ENCODE results near the gene LRP1. TPM values are rescaled to one million over a fixed set of nuclear protein-coding genes. Genes with fewer than 3 reads are reported as not detected.

LRP1 gene
- polyA plus RNA-seq (2011; rRNA removed) (58.5 and 117 TPM in 2 replicates), polyA minus RNA-seq (2011; rRNA and poly(A)+ RNA removed) (200 and 323 TPM in 2 replicates)

DNA sequence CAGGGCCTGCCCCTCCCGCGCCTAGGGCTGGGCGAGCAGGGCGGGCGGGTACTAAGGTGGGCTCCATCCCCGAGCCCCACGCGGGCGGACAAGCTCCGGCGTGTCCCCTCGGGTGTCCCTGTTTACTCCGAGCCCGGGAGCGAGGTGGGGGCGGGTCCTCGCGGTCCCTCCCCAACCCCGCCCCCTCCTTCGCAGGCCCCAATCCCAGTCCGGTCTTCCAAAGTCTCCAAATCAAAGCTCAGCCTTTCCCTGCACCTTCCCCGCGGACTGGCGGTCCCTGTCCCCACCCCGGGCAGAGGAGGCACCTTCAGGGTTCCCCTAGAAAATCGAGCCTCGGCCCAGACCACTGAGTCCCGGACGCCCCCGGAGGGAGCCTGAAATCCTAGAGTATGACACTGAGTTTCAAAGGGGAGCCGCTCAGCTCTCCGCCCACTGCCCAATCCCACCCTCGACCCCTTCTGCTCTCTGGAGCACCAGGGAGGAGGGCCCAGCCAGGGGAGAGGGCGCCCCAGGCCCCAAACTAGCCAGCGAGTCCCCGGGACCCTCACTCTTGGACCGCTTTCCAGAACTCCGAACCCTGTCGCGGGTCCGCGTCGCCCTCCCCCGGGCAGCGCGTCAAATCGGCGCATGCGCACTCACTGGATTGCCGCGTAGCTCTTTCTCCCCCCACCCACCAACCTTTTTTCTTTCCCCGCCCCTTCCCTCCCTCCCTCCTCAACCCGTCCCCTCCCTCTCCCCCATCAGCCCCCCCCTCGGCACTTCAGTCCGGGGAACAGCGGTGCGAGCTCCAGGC lies at the start of gene LRP1:
TSS of gene LRP1 (plus strand) at position 758 of the 793 bp plus-strand sequence. CDS start 482 bp downstream, outside the sequence.
- DNase-seq (ENCODE audit: low read depth): no peak
- ChIA-PET CTCF (interaction anchor here (0.6 to 18.2 kb wide), 12 partner anchors 16 to 101 kb away, joined by 3 to 357 read pairs (median 5); partner anchors contain the start of genes LRP1-AS, NEMP1 and STAT6), POLR2A (interaction anchor here (0.6 to 1.4 kb wide), 13 partner anchors 13 to 102 kb away, joined by 3 to 18 read pairs (median 4); partner anchors contain the start of genes NAB2, SHMT2 and STAT6)
- Histone ChIP-seq H3K4me3 (ENCODE audit: low read depth, low read length) (peak within 1 kb of the TSS; percentile 96), H3K27me3 (ENCODE audit: control insufficient read depth, insufficient read depth, low read length) (no peaks in the 10 kb centered on the region), H3K36me3 (ENCODE audit: control insufficient read depth, insufficient read depth, low read length) (peaks cover 5% of the 10 kb centered on the region)
- TF ChIP-seq, protein P1, sequence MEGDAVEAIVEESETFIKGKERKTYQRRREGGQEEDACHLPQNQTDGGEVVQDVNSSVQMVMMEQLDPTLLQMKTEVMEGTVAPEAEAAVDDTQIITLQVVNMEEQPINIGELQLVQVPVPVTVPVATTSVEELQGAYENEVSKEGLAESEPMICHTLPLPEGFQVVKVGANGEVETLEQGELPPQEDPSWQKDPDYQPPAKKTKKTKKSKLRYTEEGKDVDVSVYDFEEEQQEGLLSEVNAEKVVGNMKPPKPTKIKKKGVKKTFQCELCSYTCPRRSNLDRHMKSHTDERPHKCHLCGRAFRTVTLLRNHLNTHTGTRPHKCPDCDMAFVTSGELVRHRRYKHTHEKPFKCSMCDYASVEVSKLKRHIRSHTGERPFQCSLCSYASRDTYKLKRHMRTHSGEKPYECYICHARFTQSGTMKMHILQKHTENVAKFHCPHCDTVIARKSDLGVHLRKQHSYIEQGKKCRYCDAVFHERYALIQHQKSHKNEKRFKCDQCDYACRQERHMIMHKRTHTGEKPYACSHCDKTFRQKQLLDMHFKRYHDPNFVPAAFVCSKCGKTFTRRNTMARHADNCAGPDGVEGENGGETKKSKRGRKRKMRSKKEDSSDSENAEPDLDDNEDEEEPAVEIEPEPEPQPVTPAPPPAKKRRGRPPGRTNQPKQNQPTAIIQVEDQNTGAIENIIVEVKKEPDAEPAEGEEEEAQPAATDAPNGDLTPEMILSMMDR (IDR thresholded peaks at IDR 0.05; ENCODE audit: insufficient read depth, low read depth, low read length): no peak

DNA sequence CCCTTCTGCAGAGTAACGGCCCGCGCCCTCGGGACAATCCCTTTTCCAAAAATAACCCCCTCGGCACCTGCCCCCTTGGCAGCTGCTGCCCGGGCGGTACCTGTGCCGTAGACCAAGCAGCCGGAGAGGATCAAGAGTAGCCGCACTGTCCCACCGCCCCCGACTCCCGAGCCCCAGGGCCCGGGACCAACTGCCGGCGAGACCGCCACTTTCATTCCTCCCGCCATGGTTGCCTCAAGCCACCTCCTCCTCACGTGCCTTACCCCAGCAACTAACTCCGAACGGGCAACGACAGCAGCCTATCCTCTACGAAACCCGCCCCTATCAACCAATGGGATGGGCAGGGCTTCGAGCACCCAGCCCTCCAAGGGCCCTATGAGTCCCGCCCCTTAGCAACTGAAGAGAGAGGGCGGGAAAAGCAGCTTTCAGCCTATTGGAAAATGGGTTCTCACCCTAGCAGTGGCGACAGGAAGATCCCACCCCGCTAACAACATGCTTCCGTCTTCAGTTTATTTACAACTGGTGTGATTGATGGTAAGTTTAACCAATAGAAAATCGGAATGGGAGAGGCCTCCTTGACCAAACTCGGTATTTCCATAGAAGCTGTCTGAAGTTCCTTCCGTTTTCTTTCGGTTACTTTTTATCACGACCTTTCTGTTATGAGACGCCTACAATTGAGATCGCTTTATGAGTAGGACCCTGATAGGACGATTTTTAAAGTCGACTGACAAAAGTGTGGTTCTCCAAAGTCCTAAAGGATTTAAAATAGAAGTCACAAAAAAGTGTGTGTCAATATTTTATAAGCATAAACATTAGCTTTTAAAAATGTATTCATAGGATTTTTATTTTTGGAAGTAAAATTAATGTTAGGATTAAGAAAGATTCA lies 49.5 kb upstream of the LRP1 start, which contains the start of gene NEMP1:
TSS of gene NEMP1 (minus strand) at position 273 of the 886 bp plus-strand sequence. CDS start at position 227, 46 bp downstream.
- H3K4me3 ChIP-seq (ENCODE audit: low read depth, low read length): peak within 1 kb of the TSS; percentile 77
- CTCF ChIA-PET: interaction anchor here (0.8 to 5.5 kb wide), 14 partner anchors 9 to 380 kb away, joined by 3 to 34 read pairs (median 5); partner anchors contain the start of genes GLI1, LRP1 and STAT6
- POLR2A ChIA-PET: interaction anchor here (0.6 to 1.8 kb wide), 5 partner anchors 9 to 15 kb away, joined by 3 to 15 read pairs (median 4); partner anchors contain the start of gene NAB2
- H3K27me3 ChIP-seq (ENCODE audit: control insufficient read depth, insufficient read depth, low read length): no peaks in the 10 kb centered on the region
- TF ChIP-seq, protein P1 (IDR thresholded peaks at IDR 0.05; ENCODE audit: insufficient read depth, low read depth, low read length): no peak
- H3K36me3 ChIP-seq (ENCODE audit: control insufficient read depth, insufficient read depth, low read length): no peaks in the 10 kb centered on the region
- peak; percentile 100 for DNase-seq (ENCODE audit: low read depth)

DNA sequence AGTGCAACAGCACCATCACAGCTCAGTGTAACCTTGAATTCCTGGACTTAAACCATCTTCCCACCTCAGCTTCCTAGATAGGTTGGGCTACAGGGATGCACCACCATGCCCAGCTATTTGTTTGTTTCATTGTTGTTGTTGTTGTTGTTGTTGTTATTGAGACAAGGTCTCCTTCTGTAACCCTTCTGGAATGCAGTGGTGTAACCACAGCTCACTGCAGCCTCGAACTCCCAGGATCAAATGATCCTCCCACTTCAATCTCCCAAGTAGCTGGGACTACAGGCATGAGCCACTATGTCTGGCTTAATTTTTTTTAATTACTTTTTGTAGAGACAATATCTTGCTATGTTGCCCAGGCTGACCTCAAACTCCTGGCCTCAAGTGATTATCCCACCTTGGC lies 48.5 kb upstream of the LRP1 start:
- Histone ChIP-seq H3K36me3 (ENCODE audit: control insufficient read depth, insufficient read depth, low read length) (no peaks in the 10 kb centered on the region), H3K4me3 (ENCODE audit: low read depth, low read length) (no peak overlapping the region), H3K27me3 (ENCODE audit: control insufficient read depth, insufficient read depth, low read length) (no peaks in the 10 kb centered on the region)
- TF ChIP-seq, protein P1 (IDR thresholded peaks at IDR 0.05; ENCODE audit: insufficient read depth, low read depth, low read length): no peak
- no peak for DNase-seq (ENCODE audit: low read depth)
- POLR2A ChIA-PET: interaction anchor here (1.0 to 1.8 kb wide), 2 partner anchors 8 to 9 kb away, joined by 3 to 13 read pairs; partner anchors contain the start of gene NAB2
- CTCF ChIA-PET: interaction anchor here (0.9 to 5.5 kb wide), 9 partner anchors 8 to 162 kb away, joined by 3 to 34 read pairs (median 6); partner anchors contain the start of gene STAT6

DNA sequence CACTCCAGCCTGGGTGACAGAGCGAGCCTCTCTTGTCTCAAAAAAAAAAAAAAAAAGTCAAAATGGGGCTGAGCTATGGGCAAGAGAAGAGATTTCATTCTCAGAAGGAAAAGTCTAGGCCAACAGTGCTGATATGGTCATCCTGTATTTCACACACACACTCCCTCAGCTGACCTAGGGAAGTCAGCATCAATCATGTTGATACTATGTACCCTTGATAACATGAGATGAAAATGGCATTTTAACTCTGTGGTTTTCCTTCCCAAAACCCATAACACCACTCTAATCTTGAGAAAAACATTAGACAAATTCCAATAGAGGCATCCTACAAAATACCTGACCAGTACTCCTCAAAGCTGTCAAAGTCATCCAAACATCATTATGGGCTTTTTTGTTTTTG lies 47.4 kb upstream of the LRP1 start:
- Histone ChIP-seq H3K27me3 (ENCODE audit: control insufficient read depth, insufficient read depth, low read length) (no peaks in the 10 kb centered on the region), H3K4me3 (ENCODE audit: low read depth, low read length) (no peak overlapping the region), H3K36me3 (ENCODE audit: control insufficient read depth, insufficient read depth, low read length) (no peaks in the 10 kb centered on the region)
- ChIA-PET POLR2A (no interaction called here), CTCF (interaction anchor here (5.5 kb wide), 1 partner anchor 12 kb away, joined by 34 read pairs; no protein-coding TSS in a partner anchor)
- DNase-seq (ENCODE audit: low read depth): no peak
- TF ChIP-seq, protein P1 (IDR thresholded peaks at IDR 0.05; ENCODE audit: insufficient read depth, low read depth, low read length): no peak
